GM19395 (cell line): Measurements from ENCODE around the gene MAP3K8.

Experiments used
- ATAC-seq: cut with Tn5 transposase; IDR thresholded peaks from one replicate; pipeline ENCODE4 v1.9.1; 2021; ENCODE audit warnings: mild to moderate bottlenecking, moderate library complexity; ENCODE audit not compliant: unreplicated experiment

The MAP3K8 gene

DNA sequence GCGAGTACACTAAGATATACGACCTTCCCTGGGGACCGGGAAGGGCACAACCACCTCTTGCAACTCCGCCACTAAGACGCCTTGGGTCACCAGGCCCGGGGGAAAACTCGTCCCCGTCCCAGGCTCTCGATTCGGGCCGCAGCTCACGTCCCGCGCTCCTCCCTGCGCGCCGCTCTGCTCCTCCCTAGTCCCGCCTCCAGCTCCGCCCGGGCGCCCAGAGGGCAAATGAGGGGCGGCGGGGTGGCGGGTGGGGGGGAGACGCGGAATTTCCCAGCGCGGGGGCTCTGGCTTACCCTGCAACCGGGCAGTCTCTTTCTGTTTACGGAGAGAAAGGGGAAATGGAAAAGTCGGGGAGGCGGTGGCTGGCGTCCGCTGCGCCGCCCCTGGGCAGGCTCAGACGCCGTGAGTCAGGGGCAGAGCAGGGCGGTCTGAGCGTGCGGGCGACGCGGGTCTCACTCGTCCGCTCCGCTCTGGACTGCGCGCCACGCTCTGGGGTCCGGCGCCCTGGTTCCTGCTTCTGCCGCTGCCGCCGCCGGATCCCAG, at the start of gene MAP3K8:
TSS of gene MAP3K8 (plus strand) at position 455 of the 543 bp plus-strand sequence. CDS start 4,755 bp downstream, outside the sequence.
- ATAC-seq, result peak; percentile 63

DNA sequence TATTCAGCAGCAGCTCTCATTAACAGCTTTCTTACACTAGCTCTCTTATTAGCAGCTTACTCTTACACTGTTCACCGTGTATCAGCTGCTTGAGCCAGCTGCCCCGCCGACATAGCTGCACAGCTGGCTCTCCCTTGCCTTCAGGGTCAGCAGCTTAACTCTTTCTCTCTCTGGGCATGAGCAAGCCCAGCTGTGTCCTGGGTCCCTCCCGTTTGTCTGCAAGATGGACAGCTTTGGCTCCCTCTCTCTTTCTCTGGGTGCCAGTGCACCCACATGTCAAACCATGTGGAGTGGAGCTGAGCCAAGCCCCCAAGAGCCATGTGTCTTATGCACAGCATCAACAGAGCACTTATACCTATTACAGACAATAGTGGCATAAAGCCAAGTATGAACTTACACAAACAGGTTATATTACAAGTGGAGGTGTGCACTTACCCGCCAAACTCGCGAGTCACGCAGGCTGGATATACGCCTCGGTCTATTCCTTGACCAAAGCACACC, 49.2 kb upstream of the MAP3K8 start:
- ATAC-seq, result no peak

DNA sequence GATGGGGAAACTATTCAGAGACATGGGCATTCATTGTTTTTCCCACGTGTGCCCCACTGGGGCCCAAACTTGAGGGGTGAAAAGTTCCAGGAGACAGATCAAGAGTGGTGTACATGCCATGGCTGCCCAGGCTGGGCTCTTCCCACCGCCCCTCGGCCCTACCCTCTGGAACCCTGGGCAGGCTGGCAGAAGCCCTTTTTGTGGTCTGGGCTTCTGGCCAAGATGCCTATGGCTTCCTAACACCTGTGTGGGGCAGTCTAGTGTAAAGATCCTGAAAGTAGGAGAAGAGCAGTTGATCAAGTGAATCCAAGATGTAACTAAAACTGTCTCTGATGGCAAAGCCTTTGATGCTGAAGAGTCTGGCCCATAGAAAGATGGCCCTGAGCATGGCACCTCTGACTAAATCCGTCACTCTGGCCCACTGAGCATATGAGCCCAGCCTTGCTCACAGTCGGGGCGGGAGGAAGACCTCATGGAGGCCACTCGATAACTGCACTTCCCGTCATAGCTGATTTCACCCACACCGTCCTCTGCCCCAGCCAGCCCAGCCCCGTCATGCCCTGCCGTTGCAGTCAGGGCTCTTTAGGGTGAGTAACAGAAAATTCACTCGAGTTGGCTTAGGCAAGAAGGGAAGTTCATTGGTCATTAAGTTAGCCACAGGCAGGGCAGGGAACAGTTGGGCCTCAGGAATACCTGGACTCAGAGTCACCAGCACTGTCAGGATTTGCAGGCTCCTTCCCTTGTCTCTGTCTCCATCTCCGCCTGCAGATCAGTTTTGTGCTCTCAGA, 47.0 kb upstream of the MAP3K8 start:
- ATAC-seq, result no peak

DNA sequence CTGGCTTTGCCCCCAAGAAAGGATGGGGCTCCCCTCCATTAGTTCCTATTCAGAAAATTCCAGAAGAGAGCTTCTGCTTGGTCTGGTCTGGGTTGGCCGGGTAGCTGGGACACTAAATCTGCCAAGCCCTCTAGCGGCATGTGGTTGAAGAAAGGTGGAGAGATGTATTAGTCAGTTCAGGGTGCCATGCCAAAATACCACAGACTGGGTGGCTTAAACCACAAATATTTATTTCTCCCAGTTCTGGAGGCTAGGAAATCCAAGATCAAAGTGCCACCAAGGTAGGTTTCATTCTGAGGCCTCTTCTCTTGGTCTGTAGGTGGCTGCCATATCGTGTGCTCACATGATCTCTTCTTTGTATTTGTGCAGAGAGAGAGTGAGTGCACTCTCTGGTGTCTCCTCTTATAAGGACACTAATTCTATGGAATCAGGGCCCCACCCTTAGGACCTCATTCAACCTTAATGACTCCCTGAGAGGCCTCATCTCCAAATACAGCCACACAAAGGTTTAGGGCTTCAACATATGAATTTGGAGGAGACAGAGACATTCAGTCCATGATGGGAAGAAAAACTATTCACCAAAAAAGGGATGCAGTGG, 46.2 kb upstream of the MAP3K8 start:
- no peak for ATAC-seq

DNA sequence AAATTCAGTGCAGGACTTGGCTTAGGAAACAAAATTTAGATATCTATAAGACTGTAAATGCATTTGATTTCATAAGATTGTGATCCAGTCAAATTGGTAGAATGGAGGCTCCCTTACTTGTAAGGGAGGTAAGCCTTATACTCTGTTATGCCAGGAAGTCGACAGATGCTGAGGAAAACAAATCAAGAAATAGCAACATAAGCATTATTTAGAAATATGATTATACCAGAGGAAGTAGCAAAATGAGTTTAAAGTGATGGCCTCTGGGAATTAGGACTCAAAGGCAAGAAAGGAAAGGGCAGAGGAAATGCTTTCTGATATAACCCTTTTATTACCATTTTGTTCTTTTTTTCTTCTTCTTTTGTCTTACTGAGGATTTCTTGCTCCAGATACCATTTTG, 44.4 kb upstream of the MAP3K8 start:
- no peak for ATAC-seq

DNA sequence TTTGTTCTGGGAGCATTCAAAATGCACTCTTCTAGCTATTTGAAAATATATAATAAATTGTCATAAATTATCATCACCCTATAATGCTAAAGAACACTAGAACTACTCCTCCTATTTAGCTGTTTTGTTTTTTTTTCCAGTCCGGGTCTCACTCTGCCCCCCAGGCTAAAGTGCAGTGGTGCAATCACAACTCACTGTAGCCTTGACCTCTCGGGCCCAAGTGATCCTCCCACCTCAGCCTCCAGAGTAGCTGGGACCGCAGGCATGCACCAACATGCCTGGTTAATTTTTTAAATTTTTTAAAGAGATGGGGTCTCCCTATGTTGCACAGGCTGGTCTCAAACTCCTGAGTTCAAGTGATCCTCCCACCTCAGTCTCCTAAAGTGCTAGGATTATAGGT, 43.8 kb upstream of the MAP3K8 start:
- no peak for ATAC-seq

DNA sequence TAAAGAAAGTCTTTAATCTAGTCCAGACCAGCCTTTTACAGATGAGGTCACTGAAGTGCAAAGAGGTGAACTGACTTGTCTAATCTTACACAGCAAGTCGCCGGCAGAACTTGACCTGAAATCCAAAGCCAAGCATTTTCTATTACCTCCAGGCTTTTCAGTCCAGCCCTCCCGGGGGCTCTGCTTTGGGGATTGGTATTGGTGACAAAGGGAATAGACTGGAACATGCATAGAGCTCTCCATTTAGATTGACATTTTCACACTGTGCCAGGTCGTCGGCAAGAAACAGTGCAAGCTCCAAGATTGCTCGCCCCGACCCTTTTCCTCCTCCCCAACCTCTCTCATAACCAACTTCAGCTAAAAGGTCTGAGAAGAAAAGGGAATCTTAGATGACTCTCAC, 42.7 kb upstream of the MAP3K8 start:
- ATAC-seq, result no peak

DNA sequence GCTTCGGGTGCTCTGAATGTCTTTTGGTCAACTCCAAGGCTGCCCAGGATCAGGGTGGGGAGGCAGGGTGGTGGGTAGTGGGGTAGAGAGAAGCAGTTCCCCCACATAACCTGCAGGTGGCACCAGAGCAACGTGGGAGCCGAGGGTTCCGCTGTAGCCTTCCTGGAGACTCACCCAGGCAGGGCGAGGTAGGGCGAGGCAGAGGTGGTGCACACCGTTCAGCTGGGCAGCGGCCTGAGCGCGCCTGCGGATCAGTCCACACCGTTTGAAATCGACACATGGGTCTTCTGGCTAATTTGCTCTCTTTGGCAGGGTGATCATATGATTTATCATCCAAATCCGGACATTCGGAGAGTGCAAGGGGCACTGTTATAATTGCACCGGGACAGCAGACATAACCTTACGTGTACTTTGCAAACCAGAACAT, 41.4 kb upstream of the MAP3K8 start:
- peak; percentile 89 for ATAC-seq

DNA sequence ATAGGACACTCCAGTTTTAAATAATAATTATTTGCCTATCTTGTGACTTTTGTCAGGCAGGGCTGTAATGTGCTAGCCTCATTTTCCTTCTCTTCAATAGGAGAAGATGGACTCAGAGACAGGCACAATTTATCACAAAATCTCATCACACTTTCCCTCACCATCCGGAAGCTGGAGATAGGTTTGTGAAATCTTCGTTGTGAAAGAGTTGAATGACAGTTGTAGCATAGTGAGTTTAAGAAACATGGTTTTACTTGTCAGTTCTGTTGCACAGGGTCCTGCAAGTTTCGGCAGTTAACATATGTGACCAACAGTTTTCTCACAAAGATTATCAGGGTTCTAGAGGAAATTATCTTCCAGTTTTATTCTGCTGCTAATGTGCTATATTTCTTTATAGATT, 37.7 kb upstream of the MAP3K8 start:
- no peak for ATAC-seq

DNA sequence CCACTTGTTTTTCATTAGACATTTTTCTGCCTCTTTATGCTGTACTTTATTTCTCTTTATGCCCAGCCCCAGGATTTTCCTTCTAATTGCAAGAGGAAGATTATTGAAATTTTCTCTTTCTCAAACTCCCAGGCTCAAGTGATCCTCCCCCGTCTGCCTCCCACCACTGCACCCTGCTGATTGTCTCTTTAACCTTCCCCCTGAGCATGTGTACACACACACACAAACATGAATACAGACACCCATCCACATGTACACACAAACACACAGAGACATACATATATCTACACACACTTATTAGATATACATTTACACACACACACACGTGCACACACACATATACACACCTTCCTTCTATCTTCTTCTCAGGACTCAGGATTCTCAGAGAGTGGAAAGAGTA, 37.3 kb upstream of the MAP3K8 start:
- no peak for ATAC-seq

DNA sequence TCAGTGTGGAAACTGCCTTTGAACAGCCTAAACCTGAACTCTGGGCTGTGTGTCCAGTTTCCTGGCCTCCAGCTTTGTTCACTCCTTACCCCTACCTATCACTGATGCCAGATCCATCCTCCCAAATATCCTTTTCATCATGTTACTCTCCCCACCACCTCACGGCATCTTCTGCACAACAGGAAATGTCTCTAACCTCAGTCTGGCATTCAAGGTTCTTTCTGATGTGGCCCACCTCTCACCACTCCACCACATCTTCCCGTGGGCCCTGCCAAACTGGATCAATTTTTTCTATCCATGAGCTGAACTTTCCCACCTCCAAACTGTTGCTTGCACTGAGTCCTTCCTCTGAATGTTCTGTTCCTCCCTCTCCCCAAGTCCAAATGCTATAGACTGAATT, 35.8 kb upstream of the MAP3K8 start:
- no peak for ATAC-seq

DNA sequence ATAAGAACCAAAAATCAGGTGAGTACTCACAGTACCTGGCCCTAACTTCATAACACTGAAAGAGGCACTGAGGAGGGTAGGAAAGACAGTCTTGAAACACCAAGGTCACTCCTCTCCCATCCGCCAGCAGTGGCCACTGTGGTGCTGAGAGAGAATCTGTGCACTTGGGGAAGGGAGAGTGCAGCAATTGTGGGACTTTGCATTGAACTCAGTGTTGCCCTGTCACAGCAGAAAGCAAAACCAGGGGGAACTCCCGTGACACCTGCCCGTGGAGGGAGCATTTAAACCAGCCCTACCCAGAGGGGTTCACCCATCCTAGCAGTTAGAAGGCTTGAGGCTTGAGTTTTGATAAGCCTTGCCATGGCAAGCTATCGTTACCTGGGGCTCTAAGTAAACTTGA, 35.2 kb upstream of the MAP3K8 start:
- no peak for ATAC-seq

DNA sequence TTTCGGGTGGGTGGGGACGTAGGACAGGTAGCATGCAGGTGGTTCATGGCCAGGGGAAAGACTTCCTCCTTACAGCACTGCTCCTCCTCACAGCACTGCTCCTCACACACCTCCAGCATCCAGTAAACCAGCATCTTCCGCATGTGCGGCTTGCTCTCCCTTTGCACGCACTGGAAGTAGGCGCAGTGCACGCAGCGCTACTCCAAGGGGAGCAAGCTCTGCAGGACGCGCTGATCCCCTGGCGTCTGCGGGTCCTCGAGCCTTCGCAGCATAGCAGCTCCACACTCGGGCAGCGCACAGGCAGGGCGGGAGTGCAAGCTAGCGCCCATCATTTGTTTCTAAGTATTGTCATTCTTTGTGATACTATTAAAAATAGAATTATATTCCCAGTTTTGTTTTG, 30.5 kb upstream of the MAP3K8 start:
- no peak for ATAC-seq

DNA sequence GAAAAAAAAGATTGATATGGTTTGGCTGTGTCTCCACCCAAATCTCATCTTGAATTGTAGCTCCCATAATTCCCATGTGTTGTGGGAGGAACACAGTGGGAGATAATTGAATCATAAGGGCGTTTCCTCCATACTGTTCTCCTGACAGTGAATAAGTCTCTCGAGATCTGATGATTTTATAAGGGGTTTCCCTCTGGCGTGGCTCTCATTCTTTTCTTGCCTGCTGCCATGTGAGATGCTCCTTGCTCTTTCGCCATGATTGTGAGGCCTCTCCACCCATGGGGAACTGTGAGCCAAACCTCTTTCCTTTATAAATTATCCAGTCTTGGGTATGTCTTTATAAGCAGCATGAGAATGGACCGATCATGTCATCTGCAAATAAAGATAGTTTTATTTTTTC, 29.4 kb upstream of the MAP3K8 start:
- no peak for ATAC-seq

DNA sequence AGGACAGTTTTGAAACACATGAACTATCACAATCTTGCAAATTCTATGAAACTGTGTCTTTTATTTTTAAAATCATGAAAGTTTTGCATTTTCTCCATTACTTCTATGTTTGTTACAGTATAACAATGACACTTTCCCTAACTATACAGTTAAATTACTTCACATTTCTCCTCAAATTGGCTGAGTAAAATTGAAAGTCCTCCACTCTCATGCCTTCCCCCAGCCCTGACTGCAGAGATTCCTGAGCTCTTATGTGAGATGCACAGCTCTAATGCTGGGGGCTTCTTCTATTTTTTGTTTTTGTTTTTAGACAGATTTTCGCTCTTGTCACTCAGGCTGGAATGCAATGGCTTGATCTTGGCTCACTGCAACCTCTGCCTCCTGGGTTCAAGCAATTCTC, 22.7 kb upstream of the MAP3K8 start:
- ATAC-seq, result no peak

DNA sequence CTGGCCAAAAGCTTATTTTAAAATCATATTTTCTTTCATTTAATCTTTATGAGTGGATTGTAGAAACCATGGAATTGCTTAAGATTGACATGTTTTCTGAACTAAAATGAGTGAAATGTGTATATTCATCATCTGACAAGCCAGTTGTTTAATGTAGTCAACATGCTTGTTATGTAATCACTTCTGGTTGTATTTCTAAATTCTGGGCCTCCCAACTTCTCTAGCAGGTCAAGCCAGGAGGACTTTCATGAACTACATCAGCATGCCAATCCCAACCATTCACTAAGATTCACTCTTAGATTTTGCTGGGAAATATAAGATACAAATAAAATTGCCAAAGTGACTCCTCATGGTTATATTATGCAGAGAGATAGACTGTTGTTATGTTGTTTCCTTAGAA, 21.1 kb upstream of the MAP3K8 start:
- no peak for ATAC-seq

DNA sequence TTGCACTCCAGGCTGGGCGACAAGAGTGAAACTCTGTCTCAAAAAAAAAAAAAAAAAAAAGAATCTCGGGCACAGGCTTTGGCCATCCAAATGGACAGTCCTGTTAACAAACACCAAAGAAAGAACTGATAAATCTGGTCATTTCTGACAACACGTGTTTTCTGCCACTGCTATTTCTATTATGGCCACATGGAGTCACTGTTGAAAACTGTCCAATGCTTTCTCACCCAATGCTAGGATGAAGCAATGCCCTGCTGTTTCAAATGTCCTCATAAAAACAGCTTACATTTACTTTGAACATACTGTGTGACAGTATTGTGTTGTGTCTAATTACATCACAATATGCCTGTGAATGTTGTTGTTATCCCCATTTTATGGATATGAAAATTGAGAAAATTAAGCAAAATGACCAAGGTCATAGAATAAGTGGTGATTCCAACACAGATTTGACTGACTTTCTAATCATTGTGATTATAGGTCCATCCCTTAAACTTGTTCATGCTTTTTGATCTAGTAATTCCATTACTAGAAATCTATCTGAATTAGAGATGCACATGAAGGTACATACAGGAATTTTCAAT, 19.9 kb upstream of the MAP3K8 start:
- ATAC-seq, result peak; percentile 53

DNA sequence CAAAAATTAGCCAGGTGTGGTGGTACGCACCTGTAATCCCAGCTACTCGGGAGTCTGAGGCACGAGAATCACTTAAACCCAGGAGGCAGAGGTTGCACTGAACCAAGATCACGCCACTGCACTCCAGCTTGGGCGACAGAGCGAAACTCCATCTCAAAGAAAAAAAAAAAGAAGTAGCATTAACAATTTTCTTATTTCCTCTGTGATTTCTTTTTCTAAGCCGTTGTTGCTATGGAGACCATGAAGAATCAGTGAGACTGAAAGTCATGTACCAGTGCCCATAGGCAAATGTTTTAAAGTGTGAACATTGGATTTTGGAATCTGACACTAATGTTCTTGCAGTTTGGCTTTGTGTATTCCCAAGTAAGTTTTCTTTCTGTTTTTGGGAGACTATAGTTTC, 18.4 kb upstream of the MAP3K8 start:
- ATAC-seq, result no peak

DNA sequence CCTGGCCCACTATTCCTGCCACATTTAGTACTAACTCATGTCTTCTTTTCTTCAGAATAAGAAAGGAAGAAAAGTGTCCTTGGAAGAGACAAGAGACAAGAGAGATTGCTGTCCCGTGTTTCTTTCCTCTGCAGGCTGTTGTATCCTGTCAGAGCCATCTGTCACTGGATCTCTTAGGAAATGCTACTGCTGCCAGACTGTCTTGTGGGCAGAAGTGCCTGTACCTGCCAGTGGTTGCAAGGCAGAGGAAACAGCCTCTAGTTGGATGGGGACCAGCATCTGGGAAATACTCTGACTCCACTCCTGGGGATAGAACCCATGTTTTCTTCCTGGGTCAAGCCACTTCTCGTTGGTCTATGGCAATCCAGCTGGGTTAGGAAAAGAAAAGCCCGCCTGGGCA, 16.7 kb upstream of the MAP3K8 start:
- ATAC-seq, result no peak

DNA sequence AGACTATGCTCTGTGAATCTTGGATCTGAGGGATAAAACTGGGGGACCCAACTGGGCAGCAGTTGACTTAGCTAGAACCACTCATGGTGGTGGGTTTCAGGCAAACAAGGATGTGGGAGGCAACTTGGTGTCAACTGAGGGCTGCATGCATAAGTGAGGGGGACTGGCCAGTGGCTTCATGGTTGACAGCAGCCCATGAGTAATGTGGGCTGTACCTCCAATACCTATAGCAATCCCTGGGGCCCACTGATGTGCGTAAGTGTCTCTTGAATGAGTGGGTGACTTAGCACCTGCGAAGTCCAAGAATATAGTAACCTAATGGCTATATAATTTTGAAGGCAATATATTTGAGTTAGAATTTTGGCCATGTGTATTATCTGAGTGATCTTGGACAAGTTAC, 13.7 kb upstream of the MAP3K8 start:
- ATAC-seq, result peak; percentile 52

DNA sequence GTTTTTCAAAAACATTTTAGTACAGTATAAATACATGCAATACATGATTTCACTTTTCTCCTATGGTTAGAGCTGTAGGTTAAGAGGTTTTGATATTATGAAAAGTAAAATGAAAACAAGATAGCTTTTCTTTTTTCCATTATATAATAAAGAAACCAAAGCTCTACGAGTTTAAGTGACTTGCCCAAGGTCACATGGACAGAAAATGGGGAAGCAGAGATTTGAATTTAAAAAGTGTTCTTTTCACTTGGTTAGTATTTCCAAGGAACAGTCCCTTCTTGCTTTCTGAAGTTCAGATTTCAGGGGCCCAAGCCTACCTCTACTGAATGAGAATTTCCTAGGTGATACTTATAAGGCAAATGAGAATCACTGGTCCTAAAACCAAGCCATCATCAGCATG, 13.2 kb upstream of the MAP3K8 start:
- no peak for ATAC-seq

DNA sequence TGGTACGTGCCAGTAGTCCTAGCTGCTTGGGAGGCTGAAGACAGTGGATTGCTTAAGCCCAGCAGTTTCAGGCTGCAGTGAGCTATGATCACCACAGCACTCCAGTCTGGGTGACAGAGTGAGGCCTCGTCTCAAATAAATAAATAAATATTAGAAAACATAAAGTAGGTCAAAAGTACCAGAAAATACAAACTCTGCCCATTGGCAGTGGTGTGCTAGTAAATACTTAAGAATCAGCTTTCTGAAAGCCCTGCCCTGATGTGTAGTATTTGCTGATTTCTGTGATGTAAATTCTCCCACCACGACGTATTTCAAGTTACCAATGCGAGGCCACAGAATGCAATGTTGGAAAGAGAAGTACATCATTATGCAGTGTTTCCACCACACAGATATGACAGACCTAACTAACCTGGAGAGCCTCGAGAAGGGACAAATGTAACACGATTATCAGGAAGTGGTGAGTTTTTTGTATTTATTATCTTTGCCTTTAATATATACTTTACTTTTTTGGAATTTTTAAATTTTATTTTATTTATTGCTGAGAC, 11.8 kb upstream of the MAP3K8 start:
- ATAC-seq, result no peak
